Fibroblast of lung (primary cell): ENCODE measurements around the gene B3GNT7. TPM values are rescaled to one million over a fixed set of nuclear protein-coding genes. Genes with fewer than 3 reads are reported as not detected.

Source experiments
- DNase-seq, 2 donors: peaks; one replicate each; pipeline versions ENCODE4 v3.0.0 to v3.0.0-alpha.2; 2010; ENCODE audit warnings: low read depth in 2 of 2
- H2AFZ ChIP-seq: 2 replicates; pipeline ENCODE4 v1.5.1; 2012; ENCODE audit warnings: low read length, control low read depth, inconsistent platforms
- H3K27ac ChIP-seq: 2 replicates; pipeline ENCODE4 v1.5.1; 2011; ENCODE audit warnings: low read length, control low read depth; ENCODE audit not compliant: insufficient read depth
- H3K27me3 ChIP-seq: 2 replicates; pipeline ENCODE4 v1.5.1; 2011; ENCODE audit warnings: mild to moderate bottlenecking, low read length; ENCODE audit not compliant: control insufficient read depth, insufficient read depth
- H3K36me3 ChIP-seq: 2 replicates; pipeline ENCODE4 v1.5.1; 2011; ENCODE audit warnings: low read length; ENCODE audit not compliant: control insufficient read depth, insufficient read depth
- H3K4me1 ChIP-seq: 2 replicates; pipeline ENCODE4 v1.5.1; 2011; ENCODE audit warnings: low read length; ENCODE audit not compliant: control insufficient read depth, insufficient read depth; ENCODE audit errors: extremely low read depth
- H3K4me2 ChIP-seq: 2 replicates; pipeline ENCODE4 v1.5.1; 2011; ENCODE audit warnings: low read length, control low read depth; ENCODE audit not compliant: insufficient read depth; ENCODE audit errors: extremely low read depth
- H3K4me3 ChIP-seq, 4 experiments: fragments of 200-600 bp in 1 of 4; sonication (generic) in 1 of 4; replicated peaks in 1 of 4; 2 replicates each; pipeline ENCODE4 v1.5.1; 2011 to 2016; ENCODE audit warnings: low read length in 4 of 4, low read depth in 3 of 4, mild to moderate bottlenecking in 3 of 4, control low read depth in 2 of 4, inconsistent platforms in 1 of 4, mixed read lengths in 1 of 4; ENCODE audit not compliant: insufficient read depth in 1 of 4; ENCODE audit errors: control extremely low read depth in 1 of 4
- H3K79me2 ChIP-seq: 2 replicates; pipeline ENCODE4 v1.5.1; 2012; ENCODE audit warnings: mild to moderate bottlenecking, low read length, inconsistent platforms; ENCODE audit not compliant: control insufficient read depth, insufficient read depth
- H3K9ac ChIP-seq: 2 replicates; pipeline ENCODE4 v1.5.1; 2011; ENCODE audit warnings: mild to moderate bottlenecking, low read length, control low read depth; ENCODE audit not compliant: insufficient read depth
- H3K9me3 ChIP-seq: 2 replicates; pipeline ENCODE4 v1.5.1; 2012; ENCODE audit warnings: low read depth, low read length; ENCODE audit not compliant: control insufficient read depth, insufficient read depth
- H4K20me1 ChIP-seq: 2 replicates; pipeline ENCODE4 v1.5.1; 2011; ENCODE audit warnings: low read length; ENCODE audit not compliant: control insufficient read depth, insufficient read depth; ENCODE audit errors: extremely low read depth
- CTCF ChIP-seq, 2 donors: IDR thresholded peaks in 1 of 2; conservative IDR thresholded peaks in 1 of 2; 1 replicate in 1 of 2; 2 replicates in 1 of 2; pipeline ENCODE4 v1.5.1; 2011 to 2012; ENCODE audit warnings: low read length in 2 of 2, control low read depth in 1 of 2, inconsistent platforms in 1 of 2, low read depth in 1 of 2, mild to moderate bottlenecking in 1 of 2
- EZH2 ChIP-seq: IDR thresholded peaks from 2 replicates; pipeline ENCODE4 v1.5.1; 2012; ENCODE audit warnings: low read length, control low read depth, mild to moderate bottlenecking; ENCODE audit errors: missing control alignments
- polyA plus RNA-seq, 2 donors: library from polyadenylated mRNA; depleted of rRNA in 1 of 2; stranded (reverse) in 1 of 2; unstranded in 1 of 2; fragments of >200 nt; gene quantifications; 2 replicates each; pipeline ENCODE4 v1.2.1, GENCODE V29; 2011 to 2012; ENCODE audit warnings: missing spikeins in 1 of 2
- total RNA-seq: library from RNA; depleted of rRNA; stranded (reverse); fragments of >200 nt; gene quantifications from 2 replicates; pipeline ENCODE4 v1.2.1, GENCODE V29; 2014

The B3GNT7 gene
- total and polyA plus RNA-seq, 2 donors (not counting 1 experiment from before 2014, with no cell fraction given), result 0.06 to 0.17 TPM

- Histone ChIP-seq H3K4me3 (peak overlapping the region; percentile 35 to 71 (median 46)), H3K79me2 (no peaks in the 10 kb centered on the region), H3K9me3 (no peaks in the 10 kb centered on the region), H2AFZ (peak overlapping the region; percentile 40), H3K4me1 (no peaks in the 10 kb centered on the region), H3K27ac (no peak overlapping the region), H3K36me3 (no peaks in the 10 kb centered on the region), H3K27me3 (no peaks in the 10 kb centered on the region), H3K4me2 (peak overlapping the region; percentile 70), H4K20me1 (no peaks in the 10 kb centered on the region), H3K9ac (peak overlapping the region; percentile 48)
- DNase-seq, result peak; percentile 72 to 75
- TF ChIP-seq EZH2, result no peak
- TF ChIP-seq CTCF (conservative IDR thresholded peaks at IDR 0.05 in 1 of 2, IDR thresholded peaks at IDR 0.05 in 1 of 2; ENCODE audit: low read depth in 1 of 2, low read length in 2 of 2), result peak; percentile 86 to 87
These were observed 16.5 kb downstream of the B3GNT7 start for GRCh38 chr2:231411831-231412617.

- H3K9me3 ChIP-seq, result no peaks in the 10 kb centered on the region
- H3K79me2 ChIP-seq, result no peaks in the 10 kb centered on the region
- H3K36me3 ChIP-seq, result no peaks in the 10 kb centered on the region
- H3K4me1 ChIP-seq, result no peaks in the 10 kb centered on the region
- H3K9ac ChIP-seq, result no peak overlapping the region
- no peaks in the 10 kb centered on the region for H3K27me3 ChIP-seq
- H2AFZ ChIP-seq, result peak overlapping the region; percentile 76
- no peaks in the 10 kb centered on the region for H4K20me1 ChIP-seq
- H3K4me3 ChIP-seq, result peak overlapping the region in 2 of 4 experiments; percentile 32 to 71
- H3K4me2 ChIP-seq, result no peak overlapping the region
- H3K27ac ChIP-seq, result no peak overlapping the region
- no peak for DNase-seq
- TF ChIP-seq CTCF (conservative IDR thresholded peaks at IDR 0.05 in 1 of 2, IDR thresholded peaks at IDR 0.05 in 1 of 2; ENCODE audit: low read depth in 1 of 2, low read length in 2 of 2), result no peak
- TF ChIP-seq EZH2, result no peak
These were observed 17.1 kb downstream of the B3GNT7 start for GRCh38 chr2:231412618-231412963.

GRCh38 chr2:231413456-231413855 lies 17.9 kb downstream of the B3GNT7 start:
- DNase-seq, result no peak
- Histone ChIP-seq H3K4me2 (no peak overlapping the region), H2AFZ (no peak overlapping the region), H3K27me3 (no peaks in the 10 kb centered on the region), H4K20me1 (no peaks in the 10 kb centered on the region), H3K36me3 (no peaks in the 10 kb centered on the region), H3K9me3 (no peaks in the 10 kb centered on the region), H3K4me3 (no peak overlapping the region), H3K27ac (no peak overlapping the region), H3K79me2 (no peaks in the 10 kb centered on the region), H3K4me1 (no peaks in the 10 kb centered on the region), H3K9ac (no peak overlapping the region)
- no peak for TF ChIP-seq EZH2
- TF ChIP-seq CTCF (conservative IDR thresholded peaks at IDR 0.05 in 1 of 2, IDR thresholded peaks at IDR 0.05 in 1 of 2; ENCODE audit: low read depth in 1 of 2, low read length in 2 of 2), result no peak
